ENCODE data around the gene DDIT3.

The DDIT3 gene

DNA sequence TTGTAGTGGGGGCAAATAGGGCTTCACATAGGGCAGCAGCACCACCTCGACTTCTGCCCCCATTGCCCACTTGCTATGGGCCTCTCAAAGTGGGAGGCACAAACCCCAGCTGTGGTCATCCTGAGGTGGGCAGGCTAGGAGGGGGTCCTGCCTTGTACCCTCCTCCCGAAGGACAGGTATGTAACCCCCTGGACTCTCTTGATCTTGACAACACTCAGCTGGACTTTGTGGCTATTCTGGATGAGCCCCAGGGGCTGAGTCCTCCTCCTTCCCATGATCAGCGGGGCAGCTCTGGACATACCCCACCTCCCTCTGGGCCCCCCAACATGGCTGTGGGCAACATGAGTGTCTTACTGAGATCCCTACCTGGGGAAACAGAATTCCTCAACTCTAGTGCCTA lies 48.7 kb downstream of the DDIT3 start:
- TF ChIP-seq, protein P1, sequence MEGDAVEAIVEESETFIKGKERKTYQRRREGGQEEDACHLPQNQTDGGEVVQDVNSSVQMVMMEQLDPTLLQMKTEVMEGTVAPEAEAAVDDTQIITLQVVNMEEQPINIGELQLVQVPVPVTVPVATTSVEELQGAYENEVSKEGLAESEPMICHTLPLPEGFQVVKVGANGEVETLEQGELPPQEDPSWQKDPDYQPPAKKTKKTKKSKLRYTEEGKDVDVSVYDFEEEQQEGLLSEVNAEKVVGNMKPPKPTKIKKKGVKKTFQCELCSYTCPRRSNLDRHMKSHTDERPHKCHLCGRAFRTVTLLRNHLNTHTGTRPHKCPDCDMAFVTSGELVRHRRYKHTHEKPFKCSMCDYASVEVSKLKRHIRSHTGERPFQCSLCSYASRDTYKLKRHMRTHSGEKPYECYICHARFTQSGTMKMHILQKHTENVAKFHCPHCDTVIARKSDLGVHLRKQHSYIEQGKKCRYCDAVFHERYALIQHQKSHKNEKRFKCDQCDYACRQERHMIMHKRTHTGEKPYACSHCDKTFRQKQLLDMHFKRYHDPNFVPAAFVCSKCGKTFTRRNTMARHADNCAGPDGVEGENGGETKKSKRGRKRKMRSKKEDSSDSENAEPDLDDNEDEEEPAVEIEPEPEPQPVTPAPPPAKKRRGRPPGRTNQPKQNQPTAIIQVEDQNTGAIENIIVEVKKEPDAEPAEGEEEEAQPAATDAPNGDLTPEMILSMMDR (IDR thresholded peaks at IDR 0.05), result no peak

DNA sequence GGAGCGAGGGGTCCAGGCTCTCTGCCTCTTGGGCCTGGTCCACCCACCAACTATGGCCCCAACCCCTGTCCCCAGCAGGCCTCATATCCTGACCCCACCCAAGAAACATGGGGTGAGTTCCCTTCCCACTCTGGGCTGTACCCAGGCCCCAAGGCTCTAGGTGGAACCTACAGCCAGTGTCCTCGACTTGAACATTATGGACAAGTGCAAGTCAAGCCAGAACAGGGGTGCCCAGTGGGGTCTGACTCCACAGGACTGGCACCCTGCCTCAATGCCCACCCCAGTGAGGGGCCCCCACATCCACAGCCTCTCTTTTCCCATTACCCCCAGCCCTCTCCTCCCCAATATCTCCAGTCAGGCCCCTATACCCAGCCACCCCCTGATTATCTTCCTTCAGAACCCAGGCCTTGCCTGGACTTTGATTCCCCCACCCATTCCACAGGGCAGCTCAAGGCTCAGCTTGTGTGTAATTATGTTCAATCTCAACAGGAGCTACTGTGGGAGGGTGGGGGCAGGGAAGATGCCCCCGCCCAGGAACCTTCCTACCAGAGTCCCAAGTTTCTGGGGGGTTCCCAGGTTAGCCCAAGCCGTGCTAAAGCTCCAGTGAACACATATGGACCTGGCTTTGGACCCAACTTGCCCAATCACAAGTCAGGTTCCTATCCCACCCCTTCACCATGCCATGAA lies 49.2 kb downstream of the DDIT3 start:
- TF ChIP-seq, protein P1 (IDR thresholded peaks at IDR 0.05), result no peak

DNA sequence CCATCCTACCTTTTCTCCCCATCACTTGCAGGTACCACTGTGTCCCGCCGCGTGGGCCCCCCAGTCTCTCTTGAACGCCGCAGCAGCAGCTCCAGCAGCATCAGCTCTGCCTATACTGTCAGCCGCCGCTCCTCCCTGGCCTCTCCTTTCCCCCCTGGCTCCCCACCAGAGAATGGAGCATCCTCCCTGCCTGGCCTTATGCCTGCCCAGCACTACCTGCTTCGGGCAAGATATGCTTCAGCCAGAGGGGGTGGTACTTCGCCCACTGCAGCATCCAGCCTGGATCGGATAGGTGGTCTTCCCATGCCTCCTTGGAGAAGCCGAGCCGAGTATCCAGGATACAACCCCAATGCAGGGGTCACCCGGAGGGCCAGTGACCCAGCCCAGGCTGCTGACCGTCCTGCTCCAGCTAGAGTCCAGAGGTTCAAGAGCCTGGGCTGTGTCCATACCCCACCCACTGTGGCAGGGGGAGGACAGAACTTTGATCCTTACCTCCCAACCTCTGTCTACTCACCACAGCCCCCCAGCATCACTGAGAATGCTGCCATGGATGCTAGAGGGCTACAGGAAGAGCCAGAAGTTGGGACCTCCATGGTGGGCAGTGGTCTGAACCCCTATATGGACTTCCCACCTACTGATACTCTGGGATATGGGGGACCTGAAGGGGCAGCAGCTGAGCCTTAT lies 49.9 kb downstream of the DDIT3 start:
- TF ChIP-seq, protein P1 (IDR thresholded peaks at IDR 0.05), result no peak

DNA sequence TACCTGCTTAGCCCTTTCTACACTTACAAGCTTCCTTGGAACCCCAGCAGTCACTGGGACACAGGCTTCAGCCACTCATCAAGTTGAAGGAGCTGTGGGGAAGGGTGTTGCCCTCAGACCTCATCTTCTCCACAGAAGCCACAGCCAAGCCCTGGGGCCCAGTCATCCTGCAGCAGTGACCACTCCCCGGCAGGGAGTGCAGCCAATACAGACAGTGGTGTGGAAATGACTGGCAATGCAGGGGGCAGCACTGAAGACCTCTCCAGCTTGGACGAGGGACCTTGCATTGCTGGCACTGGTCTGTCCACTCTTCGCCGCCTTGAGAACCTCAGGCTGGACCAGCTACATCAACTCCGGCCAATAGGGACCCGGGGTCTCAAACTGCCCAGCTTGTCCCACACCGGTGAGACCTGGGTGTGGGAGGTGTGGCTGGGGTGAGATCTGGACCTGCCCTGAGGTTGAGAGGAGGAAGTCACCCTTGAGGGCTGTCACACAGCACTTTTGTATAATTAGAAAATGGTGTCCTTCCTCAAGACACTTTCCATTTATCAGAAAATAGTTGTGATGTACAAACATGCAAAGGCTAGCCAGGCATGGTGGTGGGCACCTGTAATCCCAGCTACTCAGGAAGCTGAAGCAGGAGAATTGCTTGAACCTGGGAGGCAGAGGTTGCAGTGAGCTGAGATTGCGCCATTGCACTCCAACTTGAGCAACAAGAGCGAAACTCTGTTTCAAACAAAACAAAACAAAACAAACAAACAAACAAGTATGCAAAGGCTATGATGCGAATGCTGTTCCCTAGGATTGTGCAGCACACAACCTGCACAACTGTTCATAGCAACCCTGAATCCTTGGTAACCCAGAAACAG lies 50.8 kb downstream of the DDIT3 start:
- TF ChIP-seq, protein P1 (IDR thresholded peaks at IDR 0.05), result no peak

DNA sequence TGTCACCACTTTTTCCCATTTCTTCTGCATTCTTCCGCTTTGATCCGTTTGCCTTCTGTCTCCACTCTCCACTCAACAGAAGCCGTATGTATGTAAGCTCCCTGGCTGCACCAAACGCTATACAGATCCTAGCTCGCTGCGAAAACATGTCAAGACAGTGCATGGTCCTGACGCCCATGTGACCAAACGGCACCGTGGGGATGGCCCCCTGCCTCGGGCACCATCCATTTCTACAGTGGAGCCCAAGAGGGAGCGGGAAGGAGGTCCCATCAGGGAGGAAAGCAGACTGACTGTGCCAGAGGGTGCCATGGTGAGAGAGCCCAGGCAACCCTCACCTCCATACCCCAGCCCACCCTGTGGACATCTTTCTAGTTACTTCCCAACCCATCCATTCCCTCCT lies 52.4 kb downstream of the DDIT3 start:
- TF ChIP-seq, protein P1 (IDR thresholded peaks at IDR 0.05), result no peak

DNA sequence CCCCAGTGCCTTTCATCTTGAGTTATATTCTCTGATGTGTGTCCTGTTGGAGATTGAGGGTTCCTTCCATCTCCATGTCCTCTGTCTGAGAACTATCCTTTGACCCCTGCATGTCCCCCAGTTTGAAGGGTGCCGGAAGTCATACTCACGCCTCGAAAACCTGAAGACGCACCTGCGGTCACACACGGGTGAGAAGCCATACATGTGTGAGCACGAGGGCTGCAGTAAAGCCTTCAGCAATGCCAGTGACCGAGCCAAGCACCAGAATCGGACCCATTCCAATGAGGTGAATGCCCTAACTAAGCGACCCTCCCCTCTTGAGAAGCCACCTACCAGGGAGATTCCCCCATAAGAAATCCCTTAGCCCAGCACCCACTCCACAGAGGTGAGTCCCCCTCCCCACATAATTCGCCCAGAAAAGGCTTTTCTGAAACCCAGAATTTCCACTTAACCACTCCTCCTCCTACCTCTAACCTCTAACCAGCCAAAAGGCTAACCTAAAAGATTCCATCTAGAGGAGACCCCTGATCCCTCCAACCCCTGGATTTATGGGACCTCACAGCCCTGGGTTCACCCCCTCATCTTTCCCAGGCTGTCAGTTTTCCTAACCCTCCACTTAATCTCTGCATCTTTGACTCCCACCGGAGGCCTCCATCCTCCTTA lies 53.0 kb downstream of the DDIT3 start:
- TF ChIP-seq, protein P1 (IDR thresholded peaks at IDR 0.05), result no peak
